Left renal pelvis (tissue), 4 donors: Measurements from ENCODE around the gene MEAF6. TPM values are rescaled to one million over a fixed set of nuclear protein-coding genes. Genes with fewer than 3 reads are reported as not detected.

Experiments
- DNase-seq, 4 donors: peaks; one replicate each; pipeline ENCODE4 v3.0.0-alpha.2; 2013; ENCODE audit warnings: low read depth in 4 of 4, low spot score in 3 of 4
- polyA plus RNA-seq, 4 donors: library from polyadenylated mRNA; unstranded; fragments of 120-200 nt; gene quantifications; one replicate each; pipeline ENCODE4 v1.2.1, GENCODE V29; 2013; ENCODE audit not compliant: insufficient read length in 4 of 4

MEAF6 gene
- polyA plus RNA-seq, 4 donors: 74.2 to 106 (median 96.7) TPM

- DNase-seq: no peak
Measured at GRCh38 chr1:37446874-37447273, 67.7 kb downstream of the MEAF6 start.

- DNase-seq: no peak
Measured at GRCh38 chr1:37442644-37443043, 71.9 kb downstream of the MEAF6 start.

Other genes starting within 250 kb of the MEAF6 start
- 1 to 10 TPM; 1.9 to 2.8 (median 2.4) TPM for gene ZC3H12A, start 40.2 kb downstream of the MEAF6 start, polyA plus RNA-seq
- 10 to 100 TPM; 12.2 to 14.8 (median 14.3) TPM for gene SNIP1, start 39.5 kb upstream of the MEAF6 start, polyA plus RNA-seq
- 10 to 100 TPM; 18.0 to 72.4 (median 57.8) TPM for gene DNALI1, start 42.2 kb upstream of the MEAF6 start, polyA plus RNA-seq
- 10 to 100 TPM; 55.5 to 85.3 (median 68.5) TPM for gene GNL2, start 81.2 kb upstream of the MEAF6 start, polyA plus RNA-seq
- 10 to 100 TPM in 1 of 4 donors, 1 to 10 TPM in 3; 6.0 to 28.9 (median 7.0) TPM for gene RSPO1, start 120.1 kb upstream of the MEAF6 start, polyA plus RNA-seq
- gene CDCA8, start 177.8 kb upstream of the MEAF6 start, polyA plus RNA-seq: 10 to 100 TPM; 14.9 to 17.0 (median 16.4) TPM